Measurements from ENCODE around the gene BPIFB3. TPM values are rescaled to one million over a fixed set of nuclear protein-coding genes. Genes with fewer than 3 reads are reported as not detected.

The BPIFB3 gene
- total RNA-seq, 4 donors from 2014 or later, result not detected

DNA sequence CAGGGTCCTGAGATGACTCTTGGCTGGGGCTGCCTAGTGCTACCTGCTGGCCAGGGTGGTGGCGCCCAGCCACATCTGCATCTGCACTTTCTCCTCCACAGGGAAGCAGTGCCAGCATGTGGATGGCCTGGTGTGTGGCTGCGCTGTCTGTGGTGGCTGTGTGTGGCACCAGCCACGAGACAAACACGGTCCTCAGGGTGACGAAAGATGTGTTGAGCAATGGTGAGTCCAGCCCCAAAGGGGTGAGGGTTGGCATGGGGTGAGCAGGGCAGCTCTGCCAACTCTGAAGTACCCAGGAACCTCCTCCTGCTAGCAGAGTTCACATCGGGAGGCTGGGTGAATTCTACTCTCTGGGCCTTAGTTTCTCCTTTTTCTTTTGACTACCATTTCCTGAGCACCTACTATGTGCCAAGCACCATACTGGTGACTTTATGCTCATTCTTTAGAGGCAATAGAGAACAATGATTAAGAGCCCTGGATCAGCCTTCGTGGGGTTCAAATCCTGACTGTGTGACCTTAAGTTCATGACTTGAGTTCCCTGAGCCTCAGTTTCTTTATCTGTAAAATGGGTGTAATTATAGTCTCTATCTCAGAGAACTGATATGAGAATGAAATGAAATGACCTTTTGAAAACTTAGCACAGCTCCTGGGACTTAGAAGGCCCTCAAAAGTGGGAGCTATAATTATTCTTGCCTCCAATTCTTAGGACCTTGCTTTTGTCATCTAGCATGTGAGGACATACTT lies 27.9 kb downstream of the BPIFB3 start:
- Histone ChIP-seq H3K27me3 (peaks cover 0 to 11% (median 2%) of the 10 kb centered on the region in 3 donors), H3K27ac (no peak overlapping the region), H3K9me3 (no peaks in the 10 kb centered on the region), H3K4me3 (no peak overlapping the region), H3K36me3 (no peaks in the 10 kb centered on the region), H3K4me1 (no peaks in the 10 kb centered on the region)
- in situ Hi-C loops (cut with MboI; ENCODE audit: low sequenced_read_pairs in 4 of 4), result no loop called here
- ATAC-seq, result no peak
- intact Hi-C loops (cut with DNase I; ENCODE audit: low total_unique reads), result no loop called here
- DNase-seq, result no peak
- TF ChIP-seq POLR2A (IDR thresholded peaks at IDR 0.05) (no peak), CTCF (IDR thresholded peaks at IDR 0.05 in 4 of 5, conservative IDR thresholded peaks at IDR 0.05 in 1 of 5) (no peak)

- peaks cover 0 to 3% (median 0%) of the 10 kb centered on the region in 3 donors for H3K27me3 ChIP-seq
- TF ChIP-seq POLR2A (IDR thresholded peaks at IDR 0.05), result no peak
- TF ChIP-seq CTCF (IDR thresholded peaks at IDR 0.05 in 4 of 5, conservative IDR thresholded peaks at IDR 0.05 in 1 of 5), result no peak
- no peak overlapping the region for H3K4me3 ChIP-seq
- no peaks in the 10 kb centered on the region for H3K36me3 ChIP-seq
- no peaks in the 10 kb centered on the region for H3K4me1 ChIP-seq
- H3K27ac ChIP-seq, result no peak overlapping the region
- intact Hi-C loops (cut with DNase I; ENCODE audit: low total_unique reads) (no loop called here), in situ Hi-C loops (cut with MboI; ENCODE audit: low sequenced_read_pairs in 4 of 4) (no loop called here)
- ATAC-seq (no peak), DNase-seq (no peak)
- H3K9me3 ChIP-seq, result no peaks in the 10 kb centered on the region
Observed at GRCh38 chr20:33082546-33082945, 28.8 kb downstream of the BPIFB3 start.

DNA sequence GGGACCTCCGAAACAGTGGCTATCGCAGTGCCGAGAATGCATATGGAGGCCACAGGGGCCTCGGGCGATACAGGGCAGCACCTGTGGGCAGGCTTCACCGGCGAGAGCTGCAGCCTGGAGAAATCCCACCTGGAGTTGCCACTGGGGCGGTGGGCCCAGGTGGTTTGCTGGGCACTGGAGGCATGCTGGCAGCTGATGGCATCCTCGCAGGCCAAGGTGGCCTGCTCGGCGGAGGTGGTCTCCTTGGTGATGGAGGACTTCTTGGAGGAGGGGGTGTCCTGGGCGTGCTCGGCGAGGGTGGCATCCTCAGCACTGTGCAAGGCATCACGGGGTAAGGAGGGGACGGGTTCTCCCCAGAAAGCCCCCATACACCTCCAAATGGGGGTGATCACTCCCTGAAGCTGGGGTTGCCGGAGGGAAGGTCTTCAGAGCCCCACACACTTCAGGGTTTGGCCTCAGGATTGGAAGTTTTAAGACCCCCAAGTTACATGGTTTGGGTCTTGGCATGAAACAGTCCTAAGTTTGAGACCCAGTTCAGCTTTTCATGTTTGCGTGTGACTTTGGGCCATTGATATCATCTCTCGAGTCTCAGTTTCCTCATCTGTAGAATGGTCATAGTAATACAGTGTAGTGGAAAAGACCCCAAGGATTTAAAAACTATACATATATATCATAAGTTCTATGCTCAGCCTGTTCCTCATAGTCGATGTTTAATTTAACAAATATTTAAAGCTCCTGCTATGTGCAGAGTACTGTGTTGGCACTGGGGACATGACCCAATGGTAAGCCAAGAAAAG lies 30.0 kb downstream of the BPIFB3 start:
- TF ChIP-seq POLR2A (IDR thresholded peaks at IDR 0.05), result no peak
- no peak for TF ChIP-seq CTCF (IDR thresholded peaks at IDR 0.05 in 4 of 5, conservative IDR thresholded peaks at IDR 0.05 in 1 of 5)
- Histone ChIP-seq H3K27me3 (no peaks in the 10 kb centered on the region), H3K9me3 (no peaks in the 10 kb centered on the region), H3K4me3 (no peak overlapping the region), H3K4me1 (no peaks in the 10 kb centered on the region), H3K36me3 (no peaks in the 10 kb centered on the region), H3K27ac (no peak overlapping the region)
- ATAC-seq (no peak), DNase-seq (no peak)
- intact Hi-C loops (cut with DNase I; ENCODE audit: low total_unique reads) (no loop called here), in situ Hi-C loops (cut with MboI; ENCODE audit: low sequenced_read_pairs in 4 of 4) (no loop called here)

GRCh38 chr20:33084722-33085121 lies 31.0 kb downstream of the BPIFB3 start:
- Histone ChIP-seq H3K4me3 (no peak overlapping the region), H3K27ac (no peak overlapping the region), H3K27me3 (no peaks in the 10 kb centered on the region), H3K4me1 (no peaks in the 10 kb centered on the region), H3K36me3 (no peaks in the 10 kb centered on the region), H3K9me3 (no peaks in the 10 kb centered on the region)
- DNase-seq, result no peak
- TF ChIP-seq POLR2A (IDR thresholded peaks at IDR 0.05) (no peak), CTCF (IDR thresholded peaks at IDR 0.05 in 4 of 5, conservative IDR thresholded peaks at IDR 0.05 in 1 of 5) (no peak)
- intact Hi-C loops (cut with DNase I; ENCODE audit: low total_unique reads), result no loop called here
- in situ Hi-C loops (cut with MboI; ENCODE audit: low sequenced_read_pairs in 4 of 4), result no loop called here
- ATAC-seq, result no peak

Measured in gastrocnemius medialis (tissue), 4 donors.